ENCODE measurements around the gene ITK.

DNA sequence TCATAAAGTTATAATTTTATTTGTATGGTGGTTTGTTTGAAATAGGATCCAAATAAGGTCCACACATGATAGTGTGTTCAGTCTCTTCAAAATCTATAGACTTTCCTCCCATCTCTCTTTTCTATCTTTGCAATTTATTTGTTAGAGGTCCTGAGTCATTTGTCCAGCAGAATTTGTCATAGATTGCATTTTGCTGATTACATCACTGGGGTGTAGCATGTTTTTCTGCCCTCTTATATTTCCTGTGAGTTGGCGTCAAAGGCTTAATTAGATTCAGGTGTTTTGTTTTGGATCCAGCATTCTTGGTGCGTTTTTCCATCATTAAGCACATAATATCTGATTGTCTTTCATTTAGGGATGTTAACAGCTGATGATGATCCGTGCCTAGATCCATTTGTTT lies 100.3 kb downstream of the ITK start:
- no peak for TF ChIP-seq SUZ12 (IDR thresholded peaks at IDR 0.05; ENCODE audit: extremely low read depth, insufficient read depth, insufficient read length)
- no peak for TF ChIP-seq YY1 (IDR thresholded peaks at IDR 0.05; ENCODE audit: insufficient read depth, insufficient read length)

All from NT2/D1 (cell line).